NCI-H146 (cell line): Measurements from ENCODE around the gene TSPAN1.

Source experiments
- DNase-seq: peaks from one replicate; lab custom pipeline; 2025; lab: John Stamatoyannopoulos, UW

TSPAN1 gene, protein sequence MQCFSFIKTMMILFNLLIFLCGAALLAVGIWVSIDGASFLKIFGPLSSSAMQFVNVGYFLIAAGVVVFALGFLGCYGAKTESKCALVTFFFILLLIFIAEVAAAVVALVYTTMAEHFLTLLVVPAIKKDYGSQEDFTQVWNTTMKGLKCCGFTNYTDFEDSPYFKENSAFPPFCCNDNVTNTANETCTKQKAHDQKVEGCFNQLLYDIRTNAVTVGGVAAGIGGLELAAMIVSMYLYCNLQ

DNA sequence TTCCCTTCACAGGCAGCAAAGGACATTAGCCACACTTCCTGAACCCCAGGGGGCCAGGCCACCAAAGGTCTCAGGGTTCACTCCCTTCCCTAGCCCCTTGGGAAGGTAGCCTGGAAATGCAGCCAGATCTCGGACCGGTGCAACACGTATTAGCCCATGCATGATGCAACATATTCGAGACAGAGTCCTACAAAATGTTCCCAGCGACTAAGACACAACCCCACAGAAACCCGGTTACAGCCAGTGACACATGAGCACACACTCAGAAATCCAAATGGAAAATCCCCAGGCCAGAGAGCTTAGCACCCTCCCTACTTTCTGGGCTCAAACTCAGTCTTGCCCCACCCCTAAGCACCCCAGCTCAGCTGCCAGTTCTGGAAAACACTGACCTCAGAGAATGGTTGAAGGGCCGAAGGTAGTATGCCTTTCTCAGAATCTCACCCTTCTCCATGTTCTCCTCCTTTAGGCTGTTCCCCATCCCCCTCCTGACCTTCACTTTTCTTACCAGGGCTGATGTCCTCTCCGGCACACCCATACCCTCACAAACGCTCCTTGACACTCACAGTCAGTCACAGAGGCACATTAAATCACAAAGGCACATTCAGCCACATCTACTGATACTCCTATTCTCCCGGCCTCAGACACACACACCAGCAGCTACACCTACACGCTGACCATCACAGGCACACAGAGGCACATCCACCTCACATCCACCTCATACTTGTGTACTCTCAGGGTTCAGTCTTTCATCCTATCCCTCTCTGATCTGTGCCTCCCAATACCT lies at the start of gene TSPAN1:
TSS of gene TSPAN1 (plus strand) at position 640 of the 784 bp plus-strand sequence. CDS start 6,021 bp downstream, outside the sequence.
- no peak for DNase-seq

DNA sequence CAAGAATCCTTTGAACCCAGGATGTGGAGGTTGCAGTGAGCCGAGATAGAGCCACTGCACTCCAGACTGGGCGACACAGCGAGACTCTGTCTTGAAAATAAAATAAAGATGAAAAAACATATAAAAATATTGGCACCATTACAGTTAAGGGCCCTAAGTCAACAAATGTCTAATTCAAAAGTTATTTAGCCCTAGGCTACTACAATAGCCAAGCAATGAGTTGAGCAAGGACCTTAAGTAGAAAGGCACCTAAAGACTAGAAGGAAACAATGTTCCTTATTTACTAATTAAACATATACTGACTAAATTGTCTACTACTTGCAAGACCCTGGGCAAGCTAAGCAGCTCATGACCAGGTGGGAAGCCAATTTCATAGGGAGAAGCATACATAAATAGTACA lies 46.5 kb upstream of the TSPAN1 start:
- DNase-seq, result no peak

DNA sequence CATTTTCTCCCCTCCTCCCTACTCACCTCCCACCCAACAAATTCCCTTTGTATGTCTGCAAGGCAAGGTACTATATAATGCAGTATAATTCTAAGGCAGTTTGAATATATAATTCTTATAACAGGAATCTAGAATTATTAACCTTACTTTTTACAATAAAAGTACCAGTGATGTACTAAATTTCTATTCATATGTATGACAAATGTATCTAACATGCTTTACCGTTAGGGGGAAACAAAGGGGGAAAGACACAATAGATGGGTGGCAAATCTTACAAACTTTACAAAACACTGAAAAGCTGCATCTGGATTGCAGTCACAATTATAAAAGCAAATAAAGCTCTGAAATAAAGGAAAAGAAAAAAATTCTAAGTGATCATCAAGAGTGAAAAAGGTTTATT lies 44.8 kb upstream of the TSPAN1 start:
- DNase-seq, result no peak

DNA sequence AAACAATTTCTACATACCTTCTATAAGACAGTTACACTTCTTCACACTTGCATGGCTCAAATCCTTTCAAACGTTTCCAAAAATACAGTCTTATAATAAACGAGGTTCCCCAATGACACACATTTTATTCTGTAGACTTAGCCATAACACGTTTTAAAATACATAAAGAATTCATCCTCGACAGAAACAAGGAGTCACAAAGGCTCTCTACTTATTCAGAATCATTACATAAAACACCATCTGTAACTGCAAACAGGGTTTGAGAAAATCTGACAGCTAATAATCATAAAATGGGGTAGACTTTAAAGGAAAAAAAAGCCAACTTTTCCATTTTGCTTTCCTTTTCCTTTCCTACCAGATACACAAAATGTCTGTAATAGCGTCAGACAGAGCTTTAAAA lies 44.3 kb upstream of the TSPAN1 start:
- no peak for DNase-seq

DNA sequence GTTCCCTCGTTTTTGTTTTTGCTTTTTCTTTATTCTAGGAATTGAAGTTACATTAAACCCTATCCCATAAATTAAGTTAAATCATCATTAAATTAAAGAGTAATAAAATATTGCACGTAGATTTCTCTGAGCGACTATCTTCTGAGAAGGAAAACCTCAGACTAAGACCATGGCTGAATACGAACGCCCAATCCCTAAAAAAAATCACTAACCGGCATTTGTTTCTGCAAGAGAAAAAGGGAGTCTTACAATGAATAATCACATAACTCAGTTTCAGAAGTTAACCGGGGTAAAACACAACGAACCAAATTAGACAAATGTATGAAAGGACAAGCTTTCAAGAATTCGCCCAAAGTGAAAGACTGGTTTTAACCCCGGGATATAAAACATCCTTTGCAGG lies 43.8 kb upstream of the TSPAN1 start:
- peak; percentile 17 for DNase-seq

DNA sequence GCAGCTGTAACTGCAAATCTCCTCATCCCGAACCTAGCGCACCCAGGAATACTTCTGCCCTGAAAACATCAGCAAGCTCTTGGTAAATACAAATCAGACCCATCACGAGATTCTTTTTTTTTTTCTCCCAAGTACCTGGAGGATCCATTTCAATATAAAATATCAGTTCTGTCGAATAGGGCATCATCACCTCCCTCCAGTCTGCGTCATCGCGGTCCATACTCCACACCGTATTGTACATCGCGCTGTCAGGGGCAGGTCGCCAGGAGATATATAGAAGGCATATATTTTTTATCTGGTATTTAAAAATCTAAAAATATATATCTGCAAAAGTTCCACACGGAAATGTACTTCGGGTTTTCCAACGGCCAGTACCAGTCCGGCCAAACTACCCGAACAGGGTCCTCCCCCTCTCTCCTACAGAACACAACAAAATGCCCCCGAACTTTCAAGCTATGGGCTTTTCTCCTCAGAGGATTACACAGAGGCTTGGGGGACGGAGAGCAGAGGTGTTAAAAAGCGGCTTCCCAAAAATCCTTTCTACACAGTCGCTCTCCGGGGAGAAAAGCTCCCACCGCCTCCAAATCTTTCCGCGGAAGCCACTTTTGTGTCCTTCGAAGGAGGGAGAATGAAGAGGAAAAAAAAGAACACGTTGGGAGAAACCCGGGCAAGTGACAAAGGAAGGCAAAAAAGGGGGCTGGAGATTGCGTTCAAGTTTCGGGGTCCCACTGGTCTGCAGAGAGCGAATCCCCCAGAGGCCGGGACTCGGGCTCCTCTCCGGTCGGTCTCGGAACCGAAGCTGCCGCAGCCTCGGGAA lies 43.0 kb upstream of the TSPAN1 start:
- DNase-seq, result peak; percentile 50

DNA sequence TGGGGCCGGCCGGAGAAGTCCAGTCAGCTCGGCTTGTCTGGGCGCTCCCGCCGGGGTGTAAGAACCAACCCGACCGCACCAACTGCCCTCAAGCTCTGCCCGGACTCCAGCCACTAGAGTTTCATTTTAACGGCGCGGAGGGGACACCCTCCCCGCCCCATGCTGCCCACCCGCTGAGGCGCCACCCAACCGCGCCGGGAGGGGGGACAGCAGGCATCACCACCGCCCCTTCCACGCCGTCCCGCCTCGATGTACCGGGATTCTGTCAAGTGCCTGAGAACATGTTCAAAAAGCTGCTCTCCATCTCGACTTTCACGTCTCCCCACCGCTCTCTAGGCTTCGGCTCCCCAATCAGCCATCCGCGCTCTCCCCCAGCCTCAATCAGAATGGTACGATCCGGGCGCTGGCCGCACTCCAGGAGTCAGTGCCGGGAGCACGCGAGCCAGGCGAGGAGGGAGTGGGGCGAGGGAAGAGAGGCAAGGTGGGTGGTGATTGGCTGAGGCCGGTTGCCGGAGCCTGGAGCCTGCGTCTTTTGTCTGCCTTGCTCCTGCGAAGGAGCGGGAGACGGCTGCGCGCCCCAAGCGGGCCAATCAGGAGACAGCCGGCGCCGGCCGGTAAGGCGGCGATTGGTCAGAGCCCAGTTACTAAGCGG lies 42.2 kb upstream of the TSPAN1 start, which contains the start of gene PIK3R3:
TSS of gene PIK3R3 (minus strand) at position 101 of the 652 bp plus-strand sequence. CDS start 677 bp downstream, outside the sequence.
- peak; percentile 97 for DNase-seq

DNA sequence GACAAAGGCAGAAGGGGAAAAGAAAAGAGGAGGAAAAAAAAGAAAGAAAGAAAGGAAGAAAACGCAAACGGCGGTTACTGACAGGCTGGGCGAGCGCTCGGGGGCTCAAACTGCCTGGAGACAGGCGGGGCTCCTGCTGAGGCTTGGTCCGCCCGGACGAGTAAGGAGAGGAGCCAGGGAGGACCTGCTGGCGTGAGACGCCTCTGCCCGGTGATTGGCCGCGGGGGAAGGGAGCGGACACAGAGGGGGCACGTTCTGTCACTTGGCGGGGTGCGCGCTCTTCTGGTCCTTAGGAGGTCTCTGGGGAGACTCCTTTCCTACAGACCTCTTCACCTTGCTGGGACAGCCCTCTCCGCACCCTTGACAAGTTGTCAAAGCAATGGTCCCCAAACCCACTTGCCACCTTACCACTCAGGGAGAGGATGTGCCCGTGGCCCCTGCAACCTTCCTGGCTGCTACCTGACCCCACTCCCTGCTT lies 41.7 kb upstream of the TSPAN1 start:
- DNase-seq, result no peak

DNA sequence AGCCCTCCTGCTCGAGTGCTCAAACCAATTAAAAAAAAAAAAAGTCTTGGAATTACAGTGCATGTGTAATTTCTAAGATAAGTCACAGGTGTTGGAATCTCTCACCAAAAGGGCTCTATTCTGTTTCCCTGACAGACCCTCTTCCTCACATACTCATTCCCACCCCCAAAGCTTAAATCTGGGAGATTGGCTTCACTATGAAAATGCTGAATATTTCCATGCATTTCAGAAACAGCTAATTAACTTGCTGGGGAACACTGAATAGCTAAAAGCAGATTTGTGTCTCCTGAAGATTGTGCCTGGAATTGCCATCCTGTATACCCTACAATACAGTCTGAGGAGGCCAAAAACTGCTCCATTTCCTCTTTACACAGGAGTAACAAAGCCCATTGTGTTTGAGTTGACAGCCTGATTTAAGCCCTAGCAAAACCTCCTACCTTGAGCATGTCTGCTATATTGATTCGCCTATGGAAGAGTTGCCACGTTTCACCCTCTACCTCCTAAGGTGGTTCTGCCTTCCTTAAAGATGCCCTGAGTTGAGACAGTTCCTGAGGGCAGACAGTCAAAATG lies 41.0 kb upstream of the TSPAN1 start:
- peak; percentile 26 for DNase-seq

DNA sequence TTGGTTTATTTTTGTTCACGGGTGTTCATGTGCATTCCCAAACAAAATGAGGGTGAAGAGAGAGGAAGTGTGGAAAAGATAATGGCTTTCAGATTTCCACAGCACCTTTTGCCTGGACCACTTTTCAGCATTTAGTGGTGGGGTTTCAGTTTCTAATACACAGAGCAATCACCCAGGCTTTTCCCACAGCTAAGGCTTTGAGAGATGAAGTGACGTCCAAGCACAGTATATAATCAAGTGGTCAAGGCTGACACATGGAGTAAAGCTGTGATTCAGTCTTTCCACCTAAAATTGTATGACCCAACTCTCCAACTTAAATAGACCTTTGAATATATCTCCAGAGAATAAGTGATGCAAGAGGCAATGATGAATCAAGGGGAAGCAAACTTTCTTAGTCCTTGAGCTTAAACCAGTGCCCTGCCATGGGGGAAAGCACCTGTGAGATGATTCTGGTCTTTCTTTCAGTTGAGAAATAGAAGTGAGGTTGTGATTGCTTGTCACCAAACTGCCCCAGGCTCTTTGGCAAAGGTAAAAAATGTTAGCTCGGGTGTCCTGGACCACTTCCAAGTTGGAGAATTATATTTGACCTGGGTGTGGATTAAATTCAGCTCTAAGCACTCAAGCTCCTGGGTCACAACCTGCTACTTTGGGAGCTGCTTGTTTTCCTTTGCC lies 40.1 kb upstream of the TSPAN1 start:
- DNase-seq, result peak; percentile 10

DNA sequence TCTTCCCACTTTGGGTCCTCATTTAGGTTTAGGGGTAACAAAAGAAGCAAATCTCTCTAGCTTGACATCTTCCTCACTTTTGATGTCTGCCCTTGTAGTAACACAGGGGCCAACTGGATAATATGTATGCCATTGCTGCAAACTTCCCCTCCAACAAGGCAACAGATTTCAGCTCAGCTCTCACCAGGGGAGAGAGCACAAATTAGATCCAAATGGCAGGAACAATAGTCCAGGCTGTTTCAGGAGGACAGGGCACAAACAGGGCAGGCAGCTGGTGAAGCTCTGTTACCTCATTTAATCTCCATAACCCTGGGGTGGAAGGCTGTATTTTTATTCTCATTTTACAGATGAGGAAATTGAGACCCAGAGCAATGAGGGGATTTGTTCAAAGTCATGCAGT lies 38.2 kb upstream of the TSPAN1 start:
- DNase-seq, result peak; percentile 52

DNA sequence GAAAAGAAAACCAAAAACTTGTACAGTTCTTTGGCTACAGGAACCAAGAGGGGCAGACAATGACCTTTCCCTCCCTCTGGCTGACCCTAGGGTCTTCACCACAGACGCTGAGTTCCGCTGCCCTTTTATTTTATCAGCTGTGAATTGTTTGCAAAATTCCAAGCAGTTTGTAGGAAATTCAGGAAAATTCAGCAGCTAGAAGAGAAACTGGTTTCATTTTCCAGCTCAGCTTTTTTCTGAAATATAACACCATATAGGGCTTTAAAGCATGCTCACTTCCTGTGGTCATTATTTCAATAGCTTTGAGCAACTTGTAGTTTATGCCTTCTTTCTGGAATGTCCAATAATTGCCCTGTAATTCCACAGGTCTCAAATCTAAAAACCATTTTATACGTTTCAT lies 37.0 kb upstream of the TSPAN1 start:
- DNase-seq, result no peak

DNA sequence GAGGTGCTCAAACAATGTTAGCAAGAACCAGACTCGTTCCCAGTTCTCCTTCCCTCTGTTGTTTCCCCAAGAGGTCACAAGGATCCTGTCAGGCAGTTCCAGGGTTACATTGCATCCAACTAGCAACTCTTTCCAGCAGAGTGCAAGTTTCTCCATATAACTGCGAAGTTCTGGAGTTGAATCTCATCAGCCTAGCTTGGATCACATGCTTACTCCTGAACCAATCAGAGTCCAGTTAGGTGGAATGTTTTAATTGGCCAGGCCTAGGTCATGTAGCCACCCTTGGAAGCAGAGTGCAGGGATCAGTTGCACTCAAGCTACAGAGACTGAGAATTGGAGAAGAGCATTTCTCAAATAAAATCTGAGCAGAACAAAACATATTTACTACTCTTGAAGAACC lies 26.6 kb upstream of the TSPAN1 start:
- DNase-seq, result no peak

DNA sequence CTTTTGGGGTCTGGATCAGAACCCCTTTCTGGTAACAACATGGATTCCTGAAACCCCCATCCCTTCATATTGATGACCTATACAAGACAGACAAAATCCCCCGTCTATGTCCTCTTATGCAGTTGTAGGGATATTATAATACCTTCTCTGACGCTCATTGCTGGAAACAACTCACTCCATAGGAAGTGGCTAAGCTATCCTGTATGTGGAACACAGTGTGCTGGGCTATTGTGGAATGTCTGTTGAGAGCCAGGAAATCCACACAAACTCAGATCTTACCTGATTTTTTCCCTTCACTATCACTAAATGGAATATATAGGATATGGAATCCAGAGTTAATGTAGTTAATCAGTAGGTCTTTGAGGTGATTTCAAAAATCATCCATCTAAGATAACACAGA lies 24.8 kb upstream of the TSPAN1 start:
- DNase-seq, result no peak

DNA sequence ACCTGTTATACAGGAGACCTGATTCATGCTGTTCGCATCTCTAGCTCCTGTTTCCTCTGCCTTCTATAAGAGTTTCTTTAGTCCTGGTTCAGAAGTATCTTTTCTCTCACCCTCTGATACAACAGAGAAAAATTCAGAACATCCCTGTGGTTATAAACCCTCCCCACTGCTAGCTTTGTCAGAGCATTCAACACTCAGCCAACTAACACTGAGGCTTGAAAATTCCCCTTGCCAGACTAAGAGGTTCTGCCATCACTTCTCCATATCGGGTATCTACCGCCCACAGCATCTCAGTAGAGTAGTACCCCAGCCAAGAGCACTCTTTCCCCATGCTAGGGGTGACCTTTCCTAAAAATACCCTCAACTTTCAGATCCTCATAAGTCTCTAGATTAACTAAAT lies 22.9 kb upstream of the TSPAN1 start:
- DNase-seq, result no peak

DNA sequence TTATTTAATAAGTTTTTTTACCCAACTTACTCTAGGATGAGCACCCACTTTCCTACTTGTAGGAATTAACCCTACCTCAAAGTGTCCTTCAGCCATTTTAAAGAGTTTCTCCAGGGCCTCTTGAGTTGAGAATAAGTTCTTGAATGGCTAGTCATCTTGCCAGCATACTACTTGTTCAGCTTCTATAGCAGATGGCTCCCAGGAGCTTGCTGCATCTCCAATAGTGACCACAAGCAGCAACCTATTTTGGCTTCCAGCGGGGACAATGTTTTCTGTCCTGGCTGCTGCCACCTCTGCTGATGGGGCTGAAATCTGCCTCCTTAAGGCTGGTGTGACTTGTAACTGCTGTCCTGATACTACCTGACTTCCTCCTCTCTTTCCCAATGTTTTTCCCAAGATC lies 21.7 kb upstream of the TSPAN1 start:
- DNase-seq, result no peak

DNA sequence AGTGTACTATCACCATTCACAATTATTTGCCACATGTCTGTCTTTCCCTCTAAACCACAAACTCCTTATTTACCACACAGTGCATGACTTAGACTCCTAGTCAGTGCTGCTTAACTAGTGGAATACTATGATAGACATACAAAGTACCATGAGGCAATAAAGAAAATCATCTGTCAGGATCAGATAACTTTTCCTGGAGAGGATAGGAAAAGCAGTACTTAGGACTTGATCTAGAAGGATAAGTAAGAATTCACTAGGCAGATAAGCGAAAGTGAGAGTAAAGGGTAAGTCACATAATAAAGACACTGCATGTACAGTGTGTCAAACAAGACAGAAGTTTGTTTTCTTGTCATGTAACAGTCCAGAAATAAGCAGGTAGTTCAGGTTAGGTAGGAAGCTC lies 21.2 kb upstream of the TSPAN1 start:
- DNase-seq, result no peak

DNA sequence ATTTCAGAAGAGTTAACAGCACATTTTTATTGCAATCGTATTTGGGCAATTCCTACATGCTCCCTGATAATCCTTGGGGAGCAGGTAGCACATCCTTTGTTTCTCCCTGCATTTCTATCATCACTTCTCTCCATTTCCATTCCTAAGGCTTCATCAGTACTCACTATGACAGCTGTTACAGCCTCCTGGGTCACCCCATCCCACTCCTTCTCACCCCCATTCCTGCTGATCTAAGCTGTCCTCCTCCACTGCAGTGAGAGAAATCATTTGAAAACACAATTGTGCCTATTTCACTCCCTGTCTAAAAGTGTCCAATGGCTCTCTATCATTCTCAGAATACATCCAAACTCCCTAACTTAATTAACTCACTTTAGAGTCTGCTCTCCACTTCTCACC lies 17.0 kb upstream of the TSPAN1 start:
- no peak for DNase-seq

DNA sequence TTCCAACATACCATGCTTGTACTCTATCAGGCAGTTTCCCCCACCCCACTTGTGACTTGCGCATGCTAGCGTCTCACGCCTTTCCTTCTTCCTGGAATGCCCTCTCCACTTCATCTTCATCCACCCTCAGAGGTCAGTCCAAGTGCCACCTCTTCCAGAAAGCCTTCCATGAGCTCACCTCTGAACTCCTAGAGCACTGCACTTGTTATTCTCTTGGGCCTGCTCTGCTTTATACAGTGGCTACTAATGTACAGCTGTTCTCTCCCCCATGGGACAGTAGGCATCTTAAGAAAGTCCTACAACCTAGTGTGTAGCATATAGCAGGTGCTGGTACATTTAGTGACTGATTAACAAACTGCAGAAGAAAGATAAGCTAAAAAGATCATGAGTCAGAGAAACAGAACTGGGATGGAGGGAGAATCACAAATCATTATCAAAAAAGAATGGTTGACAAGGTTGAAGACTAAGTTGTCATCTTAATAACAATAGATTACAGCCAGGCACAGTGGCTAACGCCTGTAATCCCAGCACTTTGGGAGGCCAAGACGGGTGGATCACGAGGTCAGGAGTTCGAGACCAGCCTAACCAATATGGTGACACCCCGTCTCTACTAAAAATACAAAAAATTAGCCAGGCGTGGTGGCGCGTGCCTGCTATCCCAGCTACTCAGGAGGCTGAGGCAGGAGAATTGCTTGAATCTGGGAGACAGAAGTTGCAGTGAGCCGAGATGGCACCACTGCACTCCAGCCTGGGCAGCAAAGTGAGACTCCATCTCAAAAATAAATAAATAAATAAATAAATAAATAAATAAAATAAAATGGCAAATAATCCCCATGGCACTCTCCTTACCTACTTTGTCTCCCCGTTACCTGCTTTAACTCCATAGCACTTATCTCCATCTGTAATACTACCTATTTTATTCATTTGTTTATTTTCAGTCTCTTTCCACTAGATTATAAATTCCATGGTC lies 16.3 kb upstream of the TSPAN1 start:
- DNase-seq, result no peak

DNA sequence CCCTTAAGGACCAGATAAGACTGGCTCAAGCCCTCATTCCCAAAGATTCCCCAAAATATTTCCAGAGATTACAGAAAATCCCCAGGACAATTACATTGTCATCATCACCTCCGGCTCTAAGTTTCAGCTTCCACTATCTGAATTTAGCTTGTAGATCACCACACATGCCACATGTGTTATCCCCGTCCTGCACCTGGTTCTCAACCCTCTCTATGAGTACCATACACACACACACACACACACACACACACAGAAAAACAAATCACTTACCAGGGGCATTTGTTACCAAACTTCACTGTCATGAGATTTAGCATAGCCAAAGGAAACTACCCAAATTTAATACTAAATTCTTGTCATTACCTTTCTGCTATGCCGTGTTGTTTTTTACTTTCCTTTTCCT lies 15.4 kb upstream of the TSPAN1 start:
- DNase-seq, result no peak
